Uterus (tissue), 2 donors: ENCODE measurements around the gene CYP26B1.

Experiments used
- CTCF ChIP-seq, 4 experiments: fragments of 200-600 bp in 2 of 4; fragments of 450-650 bp in 2 of 4; sonication (generic) in 2 of 4; IDR thresholded peaks; one replicate each; pipeline ENCODE4 v1.5.1; 2016 to 2019; ENCODE audit warnings: antibody characterized with exemption in 4 of 4, mild to moderate bottlenecking in 2 of 4, moderate library complexity in 1 of 4
- POLR2A ChIP-seq, 2 donors: fragments of 450-650 bp; IDR thresholded peaks; one replicate each; pipeline ENCODE4 v1.6.1; 2016; ENCODE audit warnings: antibody characterized with exemption in 2 of 2, mild to moderate bottlenecking in 1 of 2, moderate library complexity in 1 of 2

GRCh38 chr2:72117029-72117428 is 30.6 kb downstream of the CYP26B1 start:
- no peak for TF ChIP-seq CTCF (IDR thresholded peaks at IDR 0.05)
- no peak for TF ChIP-seq POLR2A (IDR thresholded peaks at IDR 0.05)
